ENCODE results near the gene UCHL5. TPM values are rescaled to one million over a fixed set of nuclear protein-coding genes. Genes with fewer than 3 reads are reported as not detected.

UCHL5 gene
- total and polyA plus RNA-seq, 2 donors (not counting 1 experiment from before 2014, with no cell fraction given), result 7.8 to 31.5 TPM

DNA sequence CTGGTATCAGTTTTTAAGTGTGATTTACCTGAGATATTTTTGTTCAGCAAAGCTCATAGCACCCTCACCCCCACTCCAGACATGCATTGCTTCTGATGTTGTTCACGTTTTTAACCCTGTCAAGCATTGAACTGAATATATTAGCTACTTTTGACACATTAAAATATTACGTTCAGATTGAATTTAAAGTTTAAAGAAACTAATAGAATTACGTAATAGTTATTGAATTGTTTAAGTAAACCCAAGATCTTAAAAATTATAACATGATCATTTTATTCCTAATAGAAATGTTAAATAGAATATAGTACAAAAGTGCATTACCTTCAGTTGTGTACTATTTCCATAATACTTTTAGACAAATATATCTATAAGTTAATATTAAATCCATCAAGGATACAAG, 27.2 kb upstream of the UCHL5 start:
- H3K4me3 Mint-ChIP-seq, result no peak overlapping the region
- H3K4me2 ChIP-seq (replicated peaks; ENCODE audit: low read depth, low read length, poor library complexity, severe bottlenecking), result no peak overlapping the region
- no peak overlapping the region for H2AFZ ChIP-seq (ENCODE audit: insufficient read depth, low read depth, low read length, poor library complexity, severe bottlenecking)
- H3K79me2 ChIP-seq (ENCODE audit: control insufficient read depth, insufficient read depth, low read length), result no peaks in the 10 kb centered on the region
- CTCF ChIA-PET, result no interaction called here
- no peak overlapping the region for H3K9ac ChIP-seq (ENCODE audit: low read length)
- TF ChIP-seq EZH2 (IDR thresholded peaks at IDR 0.05; ENCODE audit: borderline replicate concordance, insufficient read depth, low read depth, low read length, poor library complexity, severe bottlenecking), result no peak
- TF ChIP-seq, protein P1, sequence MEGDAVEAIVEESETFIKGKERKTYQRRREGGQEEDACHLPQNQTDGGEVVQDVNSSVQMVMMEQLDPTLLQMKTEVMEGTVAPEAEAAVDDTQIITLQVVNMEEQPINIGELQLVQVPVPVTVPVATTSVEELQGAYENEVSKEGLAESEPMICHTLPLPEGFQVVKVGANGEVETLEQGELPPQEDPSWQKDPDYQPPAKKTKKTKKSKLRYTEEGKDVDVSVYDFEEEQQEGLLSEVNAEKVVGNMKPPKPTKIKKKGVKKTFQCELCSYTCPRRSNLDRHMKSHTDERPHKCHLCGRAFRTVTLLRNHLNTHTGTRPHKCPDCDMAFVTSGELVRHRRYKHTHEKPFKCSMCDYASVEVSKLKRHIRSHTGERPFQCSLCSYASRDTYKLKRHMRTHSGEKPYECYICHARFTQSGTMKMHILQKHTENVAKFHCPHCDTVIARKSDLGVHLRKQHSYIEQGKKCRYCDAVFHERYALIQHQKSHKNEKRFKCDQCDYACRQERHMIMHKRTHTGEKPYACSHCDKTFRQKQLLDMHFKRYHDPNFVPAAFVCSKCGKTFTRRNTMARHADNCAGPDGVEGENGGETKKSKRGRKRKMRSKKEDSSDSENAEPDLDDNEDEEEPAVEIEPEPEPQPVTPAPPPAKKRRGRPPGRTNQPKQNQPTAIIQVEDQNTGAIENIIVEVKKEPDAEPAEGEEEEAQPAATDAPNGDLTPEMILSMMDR (IDR thresholded peaks at IDR 0.05), result no peak
- H3K36me3 ChIP-seq (replicated peaks in 1 of 2; ENCODE audit: control extremely low read depth in 1 of 2, control insufficient read depth in 1 of 2, extremely low read depth in 1 of 2, insufficient read depth in 2 of 2, low read length in 1 of 2), result peaks cover 0 to 34% of the 10 kb centered on the region in 2 experiments
- no peak overlapping the region for H3K4me3 ChIP-seq (ENCODE audit: control extremely low read depth in 1 of 5, extremely low read depth in 1 of 5, insufficient read depth in 1 of 5, low read depth in 2 of 5, low read length in 4 of 5)
- H3K27ac Mint-ChIP-seq, result no peak overlapping the region
- H3K27me3 ChIP-seq (replicated peaks in 1 of 4; ENCODE audit: control extremely low read depth in 1 of 4, control insufficient read depth in 3 of 4, insufficient read depth in 4 of 4, low read length in 3 of 4), result no peaks in the 10 kb centered on the region
- no CpG with 5 or more reads among the region's 3 CpGs for WGBS (ENCODE audit: insufficient coverage)
- no peaks in the 10 kb centered on the region for H3K4me1 ChIP-seq (ENCODE audit: control insufficient read depth in 2 of 2, insufficient read depth in 2 of 2, low read length in 2 of 2)
- DNase-seq (no peak), ATAC-seq (ENCODE audit: low read depth) (no peak)
- POLR2A ChIA-PET, result no interaction called here
- no peaks in the 10 kb centered on the region for H3K27me3 Mint-ChIP-seq
- H3K9me3 ChIP-seq (ENCODE audit: control extremely low read depth in 1 of 3, control insufficient read depth in 2 of 3, insufficient read depth in 1 of 3, low read length in 2 of 3), result no peaks in the 10 kb centered on the region
- H4K20me1 ChIP-seq (ENCODE audit: control insufficient read depth, insufficient read depth, low read length, poor library complexity, severe bottlenecking), result no peaks in the 10 kb centered on the region
- peaks cover 6% of the 10 kb centered on the region for H3K4me1 Mint-ChIP-seq
- intact Hi-C loops (cut with micrococcal nuclease), result no loop called here
- H3K9me3 Mint-ChIP-seq (ENCODE audit: insufficient read depth), result no peaks in the 10 kb centered on the region
- no peak overlapping the region for H3K27ac ChIP-seq (ENCODE audit: low read length in 2 of 2)

DNA sequence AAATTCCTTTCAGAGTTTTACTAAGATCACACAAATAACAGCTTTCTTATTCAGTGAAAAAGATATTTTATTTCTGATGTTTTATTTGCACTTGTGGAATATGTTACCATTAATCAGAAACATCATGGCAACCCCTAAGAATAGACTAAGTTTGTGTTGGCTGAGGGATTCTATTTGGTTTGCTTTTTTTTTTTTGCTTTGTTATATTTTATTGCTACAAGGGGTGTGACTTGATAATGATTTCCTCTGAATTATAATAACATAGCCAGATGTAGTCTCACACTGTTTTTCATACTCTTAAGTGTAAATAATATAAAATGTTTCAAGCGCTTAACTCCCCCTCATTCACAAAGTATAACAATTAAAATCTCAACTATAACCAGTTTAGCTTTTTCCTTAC, 26.1 kb upstream of the UCHL5 start:
- no CpG with 5 or more reads among the region's 1 CpG for WGBS (ENCODE audit: insufficient coverage)
- ChIA-PET CTCF (no interaction called here), POLR2A (no interaction called here)
- no peak for DNase-seq
- Histone ChIP-seq H3K36me3 (replicated peaks in 1 of 2; ENCODE audit: control extremely low read depth in 1 of 2, control insufficient read depth in 1 of 2, extremely low read depth in 1 of 2, insufficient read depth in 2 of 2, low read length in 1 of 2) (peaks cover 0 to 38% of the 10 kb centered on the region in 2 experiments), H3K4me3 (ENCODE audit: control extremely low read depth in 1 of 5, extremely low read depth in 1 of 5, insufficient read depth in 1 of 5, low read depth in 2 of 5, low read length in 4 of 5) (no peak overlapping the region), H3K4me1 (ENCODE audit: control insufficient read depth in 2 of 2, insufficient read depth in 2 of 2, low read length in 2 of 2) (no peaks in the 10 kb centered on the region), H3K27ac (ENCODE audit: low read length in 2 of 2) (no peak overlapping the region), H3K79me2 (ENCODE audit: control insufficient read depth, insufficient read depth, low read length) (no peaks in the 10 kb centered on the region), H3K27me3 (replicated peaks in 1 of 4; ENCODE audit: control extremely low read depth in 1 of 4, control insufficient read depth in 3 of 4, insufficient read depth in 4 of 4, low read length in 3 of 4) (no peaks in the 10 kb centered on the region), H3K9ac (ENCODE audit: low read length) (no peak overlapping the region), H2AFZ (ENCODE audit: insufficient read depth, low read depth, low read length, poor library complexity, severe bottlenecking) (no peak overlapping the region), H3K9me3 (ENCODE audit: control extremely low read depth in 1 of 3, control insufficient read depth in 2 of 3, insufficient read depth in 1 of 3, low read length in 2 of 3) (no peaks in the 10 kb centered on the region), H3K4me2 (replicated peaks; ENCODE audit: low read depth, low read length, poor library complexity, severe bottlenecking) (no peak overlapping the region), H4K20me1 (ENCODE audit: control insufficient read depth, insufficient read depth, low read length, poor library complexity, severe bottlenecking) (no peaks in the 10 kb centered on the region)
- intact Hi-C loops (cut with micrococcal nuclease), result no loop called here
- Mint-ChIP-seq H3K4me3 (no peak overlapping the region), H3K27ac (no peak overlapping the region), H3K27me3 (no peaks in the 10 kb centered on the region), H3K4me1 (peaks cover 6% of the 10 kb centered on the region), H3K9me3 (ENCODE audit: insufficient read depth) (no peaks in the 10 kb centered on the region)
- TF ChIP-seq, protein P1 (IDR thresholded peaks at IDR 0.05), result no peak
- TF ChIP-seq EZH2 (IDR thresholded peaks at IDR 0.05; ENCODE audit: borderline replicate concordance, insufficient read depth, low read depth, low read length, poor library complexity, severe bottlenecking), result no peak
- ATAC-seq (ENCODE audit: low read depth), result no peak
